Peyer's patch (tissue), 4 donors: ENCODE results near the gene NUPR2.
"Not testable (repeated sequence)": the region's sequence is repeated elsewhere in the genome, so short reads cannot be mapped to it uniquely, and the experiment has no call there.

Experiments used
- POLR2A ChIP-seq, 2 donors: fragments of 450-650 bp; IDR thresholded peaks; one replicate each; pipeline ENCODE4 v1.5.1; 2017; ENCODE audit warnings: antibody characterized with exemption in 2 of 2, mild to moderate bottlenecking in 2 of 2, moderate library complexity in 2 of 2
- TF ChIP-seq, protein P1 (sequence below), 6 experiments: fragments of 450-650 bp in 4 of 6; fragments of 200-600 bp in 2 of 6; sonication (generic) in 1 of 6; IDR thresholded peaks; one replicate each; pipeline ENCODE4 v1.5.1; 2017 to 2019; ENCODE audit warnings: antibody characterized with exemption in 6 of 6, mild to moderate bottlenecking in 3 of 6, moderate library complexity in 1 of 6

- TF ChIP-seq, protein P1, sequence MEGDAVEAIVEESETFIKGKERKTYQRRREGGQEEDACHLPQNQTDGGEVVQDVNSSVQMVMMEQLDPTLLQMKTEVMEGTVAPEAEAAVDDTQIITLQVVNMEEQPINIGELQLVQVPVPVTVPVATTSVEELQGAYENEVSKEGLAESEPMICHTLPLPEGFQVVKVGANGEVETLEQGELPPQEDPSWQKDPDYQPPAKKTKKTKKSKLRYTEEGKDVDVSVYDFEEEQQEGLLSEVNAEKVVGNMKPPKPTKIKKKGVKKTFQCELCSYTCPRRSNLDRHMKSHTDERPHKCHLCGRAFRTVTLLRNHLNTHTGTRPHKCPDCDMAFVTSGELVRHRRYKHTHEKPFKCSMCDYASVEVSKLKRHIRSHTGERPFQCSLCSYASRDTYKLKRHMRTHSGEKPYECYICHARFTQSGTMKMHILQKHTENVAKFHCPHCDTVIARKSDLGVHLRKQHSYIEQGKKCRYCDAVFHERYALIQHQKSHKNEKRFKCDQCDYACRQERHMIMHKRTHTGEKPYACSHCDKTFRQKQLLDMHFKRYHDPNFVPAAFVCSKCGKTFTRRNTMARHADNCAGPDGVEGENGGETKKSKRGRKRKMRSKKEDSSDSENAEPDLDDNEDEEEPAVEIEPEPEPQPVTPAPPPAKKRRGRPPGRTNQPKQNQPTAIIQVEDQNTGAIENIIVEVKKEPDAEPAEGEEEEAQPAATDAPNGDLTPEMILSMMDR (IDR thresholded peaks at IDR 0.05) = not testable (repeated sequence)
- not testable (repeated sequence) for TF ChIP-seq POLR2A (IDR thresholded peaks at IDR 0.05)
Observed at GRCh38 chr7:56104138-56104537, 12.1 kb downstream of the NUPR2 start.
